GM12874 (cell line): ENCODE measurements around the gene ZNF768.

Experiments used
- TF ChIP-seq, protein P1 (sequence below): IDR thresholded peaks from 2 replicates; pipeline ENCODE4 v1.5.1; 2011; ENCODE audit warnings: low read depth, mild to moderate bottlenecking, control low read depth, low read length, moderate library complexity; ENCODE audit not compliant: insufficient read depth

The ZNF768 gene

DNA sequence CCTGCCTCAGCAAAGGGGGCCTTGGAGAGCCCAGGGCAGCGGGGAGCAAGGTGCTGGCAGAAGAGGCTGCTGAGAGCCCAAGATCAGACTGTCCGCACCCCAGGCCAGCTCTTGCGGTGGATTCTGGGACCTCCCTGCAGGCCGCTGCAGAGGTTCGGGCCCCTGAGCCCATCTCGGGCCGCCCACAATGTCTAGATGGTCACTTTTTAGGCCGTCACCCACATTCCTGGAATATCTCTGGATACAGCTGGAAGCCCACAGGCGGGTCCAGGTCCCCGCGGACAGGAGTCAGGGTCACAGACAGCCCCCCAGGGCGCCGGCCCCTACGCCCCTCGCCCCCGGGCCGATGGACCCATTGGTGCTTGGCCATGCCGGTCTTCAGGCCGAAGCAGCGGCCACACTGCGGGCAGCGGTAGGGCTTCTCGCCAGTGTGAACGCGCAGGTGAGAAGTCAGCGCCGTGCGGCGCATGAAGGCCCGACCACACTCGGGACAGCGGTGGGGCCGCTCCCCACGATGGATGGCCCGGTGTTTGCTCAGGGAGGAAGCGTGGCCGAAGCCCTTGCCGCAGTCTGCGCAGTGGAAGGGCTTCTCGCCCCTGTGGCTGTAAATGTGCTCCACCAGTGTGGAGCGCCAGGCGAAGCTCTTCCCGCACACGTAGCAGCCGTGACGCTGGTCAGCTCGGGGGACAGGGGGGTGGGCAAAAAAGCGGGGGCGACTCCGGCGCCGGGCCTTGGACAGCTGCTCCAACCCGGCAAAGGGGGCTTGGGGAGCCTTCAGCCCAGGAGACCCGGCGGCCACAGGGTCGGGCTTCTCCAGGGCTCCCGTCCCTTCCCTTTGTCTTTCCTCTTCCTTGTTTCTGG, 6.1 kb upstream of the ZNF768 start:
- TF ChIP-seq, protein P1, sequence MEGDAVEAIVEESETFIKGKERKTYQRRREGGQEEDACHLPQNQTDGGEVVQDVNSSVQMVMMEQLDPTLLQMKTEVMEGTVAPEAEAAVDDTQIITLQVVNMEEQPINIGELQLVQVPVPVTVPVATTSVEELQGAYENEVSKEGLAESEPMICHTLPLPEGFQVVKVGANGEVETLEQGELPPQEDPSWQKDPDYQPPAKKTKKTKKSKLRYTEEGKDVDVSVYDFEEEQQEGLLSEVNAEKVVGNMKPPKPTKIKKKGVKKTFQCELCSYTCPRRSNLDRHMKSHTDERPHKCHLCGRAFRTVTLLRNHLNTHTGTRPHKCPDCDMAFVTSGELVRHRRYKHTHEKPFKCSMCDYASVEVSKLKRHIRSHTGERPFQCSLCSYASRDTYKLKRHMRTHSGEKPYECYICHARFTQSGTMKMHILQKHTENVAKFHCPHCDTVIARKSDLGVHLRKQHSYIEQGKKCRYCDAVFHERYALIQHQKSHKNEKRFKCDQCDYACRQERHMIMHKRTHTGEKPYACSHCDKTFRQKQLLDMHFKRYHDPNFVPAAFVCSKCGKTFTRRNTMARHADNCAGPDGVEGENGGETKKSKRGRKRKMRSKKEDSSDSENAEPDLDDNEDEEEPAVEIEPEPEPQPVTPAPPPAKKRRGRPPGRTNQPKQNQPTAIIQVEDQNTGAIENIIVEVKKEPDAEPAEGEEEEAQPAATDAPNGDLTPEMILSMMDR: no peak

DNA sequence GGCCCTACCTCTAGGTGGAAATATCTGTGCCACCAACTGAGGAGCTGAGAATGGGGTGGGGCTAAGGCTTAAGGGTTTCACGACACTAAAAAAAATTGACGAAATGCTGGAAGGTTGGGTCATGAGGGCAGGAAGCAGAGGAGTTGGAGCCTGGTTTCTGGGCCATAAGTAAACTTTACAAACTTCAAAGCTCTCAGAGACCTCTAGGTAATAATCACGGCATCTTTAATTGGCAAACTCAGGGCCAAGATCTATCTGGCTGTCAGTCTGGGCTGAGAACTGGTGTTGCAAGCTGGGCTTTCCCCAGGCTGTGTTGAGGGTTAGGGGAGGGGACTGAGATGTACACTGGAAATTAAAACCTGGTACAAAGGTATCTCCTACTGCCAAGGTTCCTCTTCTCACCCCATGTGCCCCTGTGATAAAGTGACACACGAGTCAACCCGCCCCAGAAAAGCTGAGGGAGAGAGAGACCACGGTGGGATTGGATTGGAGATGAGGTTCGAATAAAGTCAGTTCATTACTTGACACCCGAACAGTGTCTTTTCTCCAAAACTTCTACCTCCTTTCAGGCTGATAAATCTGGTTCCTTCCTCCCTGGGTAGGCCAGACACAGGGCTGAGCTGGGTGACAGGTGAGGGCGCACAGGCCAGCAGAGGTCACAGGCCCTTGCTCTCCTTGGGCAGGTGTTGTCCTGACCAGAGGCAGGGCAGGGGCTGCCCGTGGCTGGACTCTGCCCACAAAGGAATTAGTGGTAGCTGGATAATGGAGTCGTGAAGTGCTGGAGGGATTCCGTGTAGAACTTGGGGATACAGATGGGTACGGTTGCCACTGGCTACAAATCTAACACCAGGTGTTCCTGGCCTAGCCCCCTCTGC, 4.0 kb upstream of the ZNF768 start:
- TF ChIP-seq, protein P1: no peak

DNA sequence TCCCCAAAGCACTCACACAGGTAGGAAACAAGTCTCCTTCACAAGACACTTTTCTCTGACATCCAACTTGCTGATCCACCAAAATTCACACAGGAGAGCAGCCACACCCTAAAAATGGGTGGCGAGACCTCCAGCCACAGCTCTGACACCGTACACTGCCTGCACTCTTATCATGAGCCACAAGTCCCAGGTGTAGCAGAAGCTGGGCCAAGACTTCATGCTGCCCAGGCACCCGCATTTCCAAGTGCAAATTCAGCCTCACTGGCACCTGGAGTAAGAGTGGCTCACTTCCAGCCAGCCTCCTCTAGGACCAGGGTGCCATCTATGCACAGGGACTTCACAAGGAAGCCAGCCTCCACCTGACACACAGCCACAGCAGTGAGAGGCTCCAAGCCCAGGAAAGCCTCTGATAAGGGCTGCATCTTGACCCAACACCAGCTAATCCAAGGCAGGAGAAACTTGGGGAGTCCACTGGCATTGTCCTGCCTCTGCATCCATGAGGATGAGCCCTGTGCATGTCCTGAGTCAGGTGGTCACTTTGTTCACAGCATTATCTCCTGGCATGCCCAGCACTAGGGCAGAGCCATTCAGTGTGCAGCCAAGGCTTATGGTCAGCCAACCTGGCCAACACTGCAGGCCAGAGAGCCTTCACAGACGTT, 2.6 kb upstream of the ZNF768 start:
- TF ChIP-seq, protein P1: no peak

DNA sequence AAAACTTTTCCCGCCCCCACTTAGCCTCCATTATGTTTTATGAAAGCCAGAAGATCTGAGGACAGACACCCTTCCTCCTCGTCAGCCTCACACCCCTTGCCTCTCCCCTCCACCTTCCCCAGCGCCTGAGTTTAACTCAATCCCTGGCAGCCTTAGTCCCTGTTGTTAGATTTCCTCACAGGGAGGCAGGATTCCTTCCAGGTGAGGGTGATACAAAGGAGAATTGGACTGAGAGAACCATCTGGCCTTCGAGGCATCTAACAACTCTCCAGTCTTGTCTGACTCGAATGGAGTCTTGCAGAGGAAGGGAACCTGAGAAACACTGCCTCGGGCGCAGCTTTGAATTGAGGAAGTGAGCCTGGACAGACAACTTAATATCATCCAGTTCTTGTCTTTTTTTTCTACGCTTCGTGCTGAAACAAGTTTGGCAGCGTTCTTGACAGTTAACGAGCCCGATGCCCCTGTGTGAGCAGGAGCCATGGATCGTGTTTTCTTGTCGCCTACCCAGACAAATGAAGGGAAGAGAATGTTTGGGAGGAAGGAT, 1.3 kb upstream of the ZNF768 start:
- TF ChIP-seq, protein P1: no peak

DNA sequence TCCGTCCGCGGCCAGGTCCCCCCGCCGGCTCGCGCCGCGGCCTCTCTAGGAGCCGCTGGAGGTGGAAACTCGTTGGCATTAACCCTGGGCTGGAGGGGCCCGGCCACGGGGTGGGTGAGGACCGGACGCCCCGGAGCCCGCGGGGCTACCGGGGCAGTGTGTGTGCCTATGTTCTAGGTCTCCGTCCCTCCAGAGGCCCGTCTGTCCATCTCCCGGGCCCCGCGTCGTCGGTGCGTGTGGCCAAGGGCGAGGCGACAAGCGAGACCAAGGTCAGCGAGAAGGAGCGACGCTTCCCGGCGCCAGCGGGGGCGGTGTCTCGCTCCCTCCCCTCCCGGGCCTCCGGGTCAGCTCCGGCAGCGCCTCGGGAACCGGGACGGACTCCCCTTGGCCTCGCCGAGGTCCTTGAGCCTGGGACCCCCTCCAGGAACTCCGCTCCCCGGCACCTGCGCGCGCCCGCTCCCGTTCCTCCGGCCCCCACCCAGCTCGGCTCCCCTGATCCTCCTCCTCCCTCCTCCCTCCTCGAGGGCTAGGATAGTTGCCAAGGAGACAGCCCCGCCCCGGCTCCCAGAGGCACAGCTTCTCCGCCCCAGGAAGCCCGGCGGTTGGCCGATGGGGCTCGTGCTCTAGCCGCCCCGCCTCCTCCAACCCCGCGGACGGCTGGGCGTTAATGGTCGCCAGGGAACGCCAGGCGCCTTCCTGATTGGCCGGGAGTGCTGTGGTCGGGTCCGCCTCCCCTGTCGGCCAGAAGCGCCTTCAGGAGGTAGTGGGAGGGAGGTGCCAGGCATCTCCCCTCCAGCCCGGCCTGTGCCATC, 663 bp upstream of the ZNF768 start:
- TF ChIP-seq, protein P1: peak; percentile 57

DNA sequence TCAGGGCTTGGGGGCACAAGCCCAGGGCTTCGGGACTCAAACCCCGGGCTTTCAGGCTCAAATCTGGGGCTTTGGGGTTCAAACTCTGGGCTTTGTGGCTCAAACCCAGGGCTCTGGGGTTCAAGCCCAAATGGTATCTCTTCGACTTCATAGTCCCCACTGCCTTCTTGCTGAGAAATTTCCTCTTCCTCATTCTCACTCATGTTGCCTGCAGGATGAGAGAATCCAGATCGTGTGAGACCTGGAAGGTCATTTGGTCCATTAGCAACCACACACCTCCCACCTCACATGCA, 576 bp downstream of the ZNF768 start:
- TF ChIP-seq, protein P1: no peak
